Measurements from ENCODE around the gene SFT2D1. TPM values are rescaled to one million over a fixed set of nuclear protein-coding genes. Genes with fewer than 3 reads are reported as not detected.

Gene SFT2D1
- total RNA-seq, 4 donors from 2014 or later: 35.2 to 65.4 (median 50.3) TPM

GRCh38 chr6:166285233-166285632 is 57.1 kb downstream of the SFT2D1 start:
- TF ChIP-seq, protein P1, sequence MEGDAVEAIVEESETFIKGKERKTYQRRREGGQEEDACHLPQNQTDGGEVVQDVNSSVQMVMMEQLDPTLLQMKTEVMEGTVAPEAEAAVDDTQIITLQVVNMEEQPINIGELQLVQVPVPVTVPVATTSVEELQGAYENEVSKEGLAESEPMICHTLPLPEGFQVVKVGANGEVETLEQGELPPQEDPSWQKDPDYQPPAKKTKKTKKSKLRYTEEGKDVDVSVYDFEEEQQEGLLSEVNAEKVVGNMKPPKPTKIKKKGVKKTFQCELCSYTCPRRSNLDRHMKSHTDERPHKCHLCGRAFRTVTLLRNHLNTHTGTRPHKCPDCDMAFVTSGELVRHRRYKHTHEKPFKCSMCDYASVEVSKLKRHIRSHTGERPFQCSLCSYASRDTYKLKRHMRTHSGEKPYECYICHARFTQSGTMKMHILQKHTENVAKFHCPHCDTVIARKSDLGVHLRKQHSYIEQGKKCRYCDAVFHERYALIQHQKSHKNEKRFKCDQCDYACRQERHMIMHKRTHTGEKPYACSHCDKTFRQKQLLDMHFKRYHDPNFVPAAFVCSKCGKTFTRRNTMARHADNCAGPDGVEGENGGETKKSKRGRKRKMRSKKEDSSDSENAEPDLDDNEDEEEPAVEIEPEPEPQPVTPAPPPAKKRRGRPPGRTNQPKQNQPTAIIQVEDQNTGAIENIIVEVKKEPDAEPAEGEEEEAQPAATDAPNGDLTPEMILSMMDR (IDR thresholded peaks at IDR 0.05; ENCODE audit: low read depth): no peak

DNA sequence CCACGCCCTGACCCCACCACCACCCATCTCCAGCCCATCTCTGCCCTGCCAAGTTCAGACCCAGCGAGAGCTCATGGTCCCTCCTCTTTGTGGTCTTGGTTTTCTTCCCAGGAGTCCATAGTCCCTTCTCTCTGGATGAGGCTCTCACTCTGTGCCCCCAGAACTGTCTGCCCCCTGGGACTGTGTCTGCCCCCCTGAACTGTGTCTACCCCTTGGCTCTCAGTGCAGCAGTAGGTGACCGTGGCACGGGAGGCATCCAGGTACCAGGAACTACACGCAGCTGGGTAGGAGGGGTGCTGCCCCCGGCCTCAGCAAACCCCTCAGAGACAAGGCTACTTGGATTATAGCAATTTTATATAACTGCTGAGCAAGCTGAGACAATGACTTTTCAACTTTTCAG is 57.7 kb downstream of the SFT2D1 start:
- TF ChIP-seq, protein P1 (IDR thresholded peaks at IDR 0.05; ENCODE audit: low read depth): no peak

DNA sequence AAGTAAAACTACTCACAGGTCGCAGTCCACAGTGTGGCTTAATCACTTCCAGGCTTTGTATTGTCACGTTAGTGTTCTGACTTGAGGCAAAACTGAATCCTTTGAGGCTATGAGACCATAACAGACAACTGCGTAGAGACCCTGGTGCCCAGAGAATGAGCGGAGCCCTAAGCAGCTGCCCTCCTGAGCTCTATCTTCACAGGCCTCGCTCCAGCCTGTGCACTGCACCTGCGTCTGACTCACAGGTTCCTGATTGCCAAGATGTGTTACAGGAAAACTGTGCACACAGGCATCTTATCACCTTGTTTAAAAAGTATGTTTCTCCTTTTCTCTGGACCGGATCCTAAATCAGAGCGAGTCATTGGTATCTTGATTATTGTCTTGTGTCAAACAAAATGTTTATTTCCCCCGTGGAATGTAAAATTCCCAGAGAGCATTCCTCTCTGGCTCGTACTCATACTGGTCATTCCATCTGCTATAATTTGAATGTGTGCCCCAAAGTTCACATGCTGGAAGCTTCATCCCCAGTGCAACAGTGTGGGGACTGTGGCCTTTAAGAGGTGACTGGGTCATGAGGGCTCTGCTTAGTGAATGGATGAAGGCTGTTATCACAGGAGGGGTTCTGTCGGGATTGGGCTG is 59.8 kb downstream of the SFT2D1 start:
- TF ChIP-seq, protein P1 (IDR thresholded peaks at IDR 0.05; ENCODE audit: low read depth): no peak

DNA sequence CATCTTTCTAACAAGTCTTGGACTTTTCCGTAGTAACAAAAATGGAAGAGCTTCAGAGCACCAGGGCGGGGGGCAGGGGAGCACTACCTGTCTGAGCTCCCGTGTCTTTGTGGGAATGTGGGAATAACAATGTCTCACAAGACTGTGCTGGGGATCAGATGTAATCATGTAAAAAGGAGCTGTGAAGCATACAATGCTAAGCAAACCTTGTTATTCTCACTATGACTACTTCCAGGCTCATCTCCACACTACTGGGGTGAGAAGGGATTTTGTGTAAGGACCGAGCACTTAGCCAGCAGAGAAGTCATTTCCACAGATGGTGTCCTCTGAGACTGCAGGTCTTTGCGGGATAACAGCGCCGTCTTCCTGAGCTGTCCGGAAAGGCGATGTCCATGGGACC is 61.2 kb downstream of the SFT2D1 start:
- TF ChIP-seq, protein P1 (IDR thresholded peaks at IDR 0.05; ENCODE audit: low read depth): no peak

DNA sequence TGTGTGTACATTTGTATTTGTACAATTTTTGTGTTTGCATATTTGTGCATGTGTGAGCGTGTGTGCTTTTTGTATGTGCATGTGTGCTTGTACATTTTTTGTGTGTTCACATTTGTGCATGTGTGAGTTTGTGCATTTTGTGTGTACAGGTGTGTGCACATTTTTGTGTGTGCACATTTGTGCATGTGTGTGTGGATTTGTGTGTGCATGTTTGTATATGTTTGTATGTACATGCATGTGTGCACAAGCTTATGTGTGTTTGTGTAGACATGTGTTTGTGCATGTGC is 63.0 kb downstream of the SFT2D1 start:
- TF ChIP-seq, protein P1 (IDR thresholded peaks at IDR 0.05; ENCODE audit: low read depth): no peak

GRCh38 chr6:166278579-166279392 is 63.6 kb downstream of the SFT2D1 start:
- TF ChIP-seq, protein P1 (IDR thresholded peaks at IDR 0.05; ENCODE audit: low read depth): no peak

GRCh38 chr6:166277892-166278578 is 64.3 kb downstream of the SFT2D1 start:
- TF ChIP-seq, protein P1 (IDR thresholded peaks at IDR 0.05; ENCODE audit: low read depth): no peak

All from subcutaneous adipose tissue (tissue), 4 donors.